NCI-H146 treated with DMSO at 0.1 percent for 48 hours (cell line): Measurements from ENCODE around the gene ZNF618.
"Not testable (repeated sequence)": the region's sequence is repeated elsewhere in the genome, so short reads cannot be mapped to it uniquely, and the experiment has no call there.

Source experiments
- DNase-seq: peaks from one replicate; lab custom pipeline; 2025; ENCODE audit not compliant: unreplicated experiment; lab: John Stamatoyannopoulos, UW

The ZNF618 gene

DNA sequence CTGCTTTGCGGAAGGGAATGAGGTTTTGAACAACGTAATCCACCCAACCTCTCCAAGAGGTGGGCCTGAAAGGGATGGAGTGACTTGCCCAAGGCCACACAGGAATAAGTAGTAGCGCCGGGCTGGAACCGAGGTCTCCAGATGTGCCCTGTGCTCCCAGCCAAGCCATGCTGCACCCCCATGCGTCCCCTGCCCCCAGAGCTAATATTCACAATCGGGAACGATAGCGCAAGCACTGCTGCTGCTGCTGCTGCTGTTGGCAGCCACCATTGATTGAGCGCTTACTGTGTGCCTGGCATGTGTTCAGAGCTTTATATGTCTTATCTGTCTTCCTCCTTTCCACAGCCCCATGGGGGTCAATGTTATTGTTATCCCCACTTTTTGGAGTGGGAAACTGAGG is 158.1 kb downstream of the ZNF618 start:
- DNase-seq = no peak

- DNase-seq = no peak
Observed at GRCh38 chr9:114034661-114035062, 158.6 kb downstream of the ZNF618 start.

GRCh38 chr9:114035221-114035844 is 159.2 kb downstream of the ZNF618 start:
- no peak for DNase-seq

DNA sequence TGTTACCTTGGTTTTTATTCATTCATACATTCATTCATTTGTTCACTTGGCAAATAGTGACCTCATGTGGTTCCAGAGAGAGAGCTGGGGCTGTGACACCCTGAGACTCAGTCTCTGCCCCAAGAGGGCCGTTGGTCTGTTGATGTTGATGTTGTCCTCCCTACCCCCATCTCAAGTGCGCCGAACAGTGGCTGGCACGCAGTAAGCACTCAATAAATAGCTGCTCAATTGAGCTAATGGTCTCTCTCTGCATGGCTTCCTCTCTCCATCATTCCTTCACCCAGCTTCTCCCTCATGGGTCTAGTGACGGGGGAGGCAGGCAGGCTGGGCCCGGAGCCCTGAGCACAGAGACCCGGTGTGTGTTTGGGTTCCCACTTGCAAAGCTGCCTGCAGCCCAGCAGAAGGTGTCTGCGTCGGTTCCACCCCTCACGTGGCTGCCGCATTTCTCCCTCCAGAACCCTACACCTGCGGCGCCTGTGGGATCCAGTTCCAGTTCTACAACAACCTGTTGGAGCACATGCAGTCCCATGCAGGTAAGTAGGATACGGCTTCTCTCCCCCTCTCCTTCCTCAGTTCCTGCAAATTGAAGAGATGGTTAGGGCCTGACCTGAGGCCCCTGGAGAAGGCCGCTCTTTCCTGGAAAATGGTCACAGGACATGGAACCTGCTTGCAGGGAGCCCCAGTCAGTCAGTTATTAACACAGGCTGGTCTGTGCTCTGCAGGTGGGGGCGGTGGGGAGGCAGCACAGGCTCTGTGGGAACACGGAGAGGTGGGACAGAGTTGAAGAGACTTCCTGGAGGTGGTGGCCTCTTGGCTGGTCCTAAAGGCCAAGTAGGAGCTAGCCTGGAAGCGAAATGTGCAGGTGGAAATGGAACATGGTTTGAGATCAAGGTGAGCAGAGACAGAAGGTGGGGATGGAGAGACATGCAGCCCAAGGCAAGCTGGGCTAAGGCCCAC is 160.0 kb downstream of the ZNF618 start:
- no peak for DNase-seq

DNA sequence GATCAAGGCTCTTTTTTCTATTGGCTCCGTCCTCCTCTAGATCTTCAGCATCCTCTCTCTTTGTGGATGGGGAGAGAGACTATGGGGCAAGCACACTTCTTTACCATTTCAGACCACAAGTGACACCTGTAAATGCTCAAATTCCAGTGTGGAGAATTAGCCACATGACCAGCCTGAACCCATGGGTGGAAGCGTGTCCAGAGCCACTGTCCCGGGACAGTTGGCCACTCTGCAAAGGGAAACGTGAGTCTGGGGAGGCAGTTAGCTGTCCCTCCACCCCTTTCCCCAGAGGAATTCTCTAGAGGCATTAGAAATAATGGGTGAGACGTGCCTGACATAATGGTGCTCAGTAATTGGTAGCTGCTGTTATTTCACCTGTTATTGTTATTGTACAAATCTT is 161.1 kb downstream of the ZNF618 start:
- no peak for DNase-seq

DNA sequence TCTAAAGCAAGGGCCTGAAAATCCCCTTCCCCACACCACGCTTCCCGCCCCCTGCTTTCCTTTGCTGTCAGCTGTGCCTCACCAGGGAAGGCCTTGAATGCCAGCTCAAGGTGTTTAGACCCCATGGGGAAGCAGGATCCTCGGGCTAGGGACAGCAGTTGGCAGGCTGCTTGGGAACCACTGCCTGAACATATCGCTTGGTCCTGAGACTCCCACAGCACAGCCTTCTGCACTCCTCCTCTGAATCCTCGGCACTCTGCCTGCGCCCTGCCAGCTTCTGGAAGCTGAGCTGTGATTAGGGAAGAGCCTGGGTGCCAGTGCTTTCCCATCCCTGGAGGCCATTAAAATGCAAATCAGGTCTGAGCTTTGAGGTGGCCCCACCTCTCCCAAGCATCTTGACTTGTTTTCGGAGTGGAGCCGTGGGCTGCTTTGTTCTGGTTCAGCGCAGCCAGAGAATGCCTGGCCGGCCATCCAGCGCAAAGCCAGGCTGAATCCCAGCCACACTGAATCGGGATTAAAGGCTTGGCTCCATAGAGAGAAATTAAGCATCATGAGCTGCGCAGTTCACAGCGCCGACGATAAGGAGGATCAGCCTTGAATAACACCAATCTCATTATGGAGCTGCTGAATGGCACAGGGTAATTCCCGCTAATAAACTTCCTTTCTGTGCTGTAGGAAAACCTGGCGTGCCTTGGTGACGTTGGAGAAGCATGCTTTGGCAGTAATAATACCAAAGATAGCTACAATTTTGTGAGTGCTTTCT is 162.0 kb downstream of the ZNF618 start:
- DNase-seq = no peak

DNA sequence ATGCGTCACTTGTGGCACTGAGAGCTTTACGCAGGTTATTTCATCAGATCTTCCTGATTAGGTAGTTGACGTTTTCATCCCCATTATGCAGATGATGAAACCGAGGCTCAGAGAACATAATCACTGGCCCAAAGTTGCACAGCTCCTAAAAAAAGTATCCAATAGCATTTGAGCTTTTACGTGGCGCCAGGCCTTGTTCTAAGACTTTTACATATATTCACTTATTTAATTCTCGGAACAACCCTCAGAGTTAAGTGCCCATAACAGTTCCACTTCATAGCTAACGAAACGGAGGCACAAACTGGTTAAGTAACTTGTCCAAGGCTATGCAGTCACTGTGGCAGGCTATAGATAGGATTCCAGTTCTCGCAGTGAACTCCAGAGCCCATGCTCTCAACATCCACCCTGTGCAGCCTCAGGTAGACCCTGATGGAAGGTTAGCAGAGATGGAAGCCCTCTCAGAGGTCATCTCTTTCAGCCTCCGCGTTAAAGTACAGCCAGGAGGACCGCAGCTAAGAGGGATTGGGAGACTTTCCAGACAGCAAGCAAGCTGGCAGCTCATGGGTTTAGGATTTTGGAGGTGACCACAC is 162.7 kb downstream of the ZNF618 start:
- DNase-seq = no peak

DNA sequence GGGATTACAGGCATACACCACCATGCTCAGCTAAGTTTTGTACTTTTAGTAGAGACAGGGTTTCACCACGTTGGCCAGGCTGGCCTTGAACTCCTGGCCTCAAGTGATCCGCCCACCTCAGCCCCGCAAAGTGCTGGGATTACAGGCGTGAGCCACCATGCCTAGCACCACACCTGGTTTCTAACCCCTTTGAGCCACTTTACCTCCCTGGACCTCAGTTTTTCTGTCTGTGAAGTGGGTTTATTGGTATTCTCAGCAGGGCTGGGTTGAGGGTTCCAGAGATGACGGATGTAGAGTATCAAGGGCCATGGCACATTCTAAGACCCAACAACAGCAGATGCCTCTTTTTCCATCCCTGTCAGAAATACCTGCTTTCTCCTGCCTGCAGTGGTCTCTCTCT is 163.4 kb downstream of the ZNF618 start:
- no peak for DNase-seq

DNA sequence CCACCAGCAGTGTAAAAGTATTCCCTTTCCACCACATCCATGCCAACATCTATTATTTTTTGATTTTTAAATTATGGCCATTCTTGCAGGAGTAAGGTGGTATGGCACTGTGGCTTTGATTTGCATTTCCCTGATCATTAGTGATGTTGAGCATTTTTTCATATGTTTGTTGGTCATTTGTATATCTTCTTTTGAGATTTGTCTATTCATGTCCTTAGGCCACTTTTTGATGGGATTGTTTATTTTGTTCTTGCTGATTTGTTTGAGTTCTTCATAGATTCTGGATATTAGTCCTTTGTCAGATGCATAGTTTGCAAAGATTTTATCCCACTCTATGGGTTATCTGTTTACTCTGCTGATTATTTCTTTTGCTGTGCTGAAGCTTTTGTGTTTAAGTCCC is 167.6 kb downstream of the ZNF618 start:
- DNase-seq = not testable (repeated sequence)

DNA sequence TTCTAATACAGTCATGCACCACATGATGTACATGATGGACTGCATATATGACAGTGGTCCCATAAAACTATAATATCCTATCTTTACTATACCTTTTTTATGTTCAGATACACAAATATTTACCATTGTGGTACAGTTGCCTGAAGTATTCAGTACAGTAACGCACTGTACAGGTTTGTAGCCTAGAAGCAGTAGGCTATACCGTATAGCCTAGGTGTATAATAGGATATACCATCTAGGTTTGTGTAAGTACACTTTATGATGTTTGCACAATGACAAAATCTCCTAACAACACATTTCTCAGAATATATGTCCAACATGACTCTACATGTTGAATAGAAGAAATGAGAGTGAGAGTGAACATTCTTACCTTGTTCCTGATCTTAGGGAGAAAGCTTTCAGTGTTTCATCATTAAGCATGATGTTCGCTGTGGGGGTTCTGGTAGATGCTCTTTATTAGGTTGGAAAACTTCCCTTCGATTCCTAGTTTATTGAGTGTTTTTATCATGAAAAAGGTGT is 170.2 kb downstream of the ZNF618 start:
- no peak for DNase-seq

DNA sequence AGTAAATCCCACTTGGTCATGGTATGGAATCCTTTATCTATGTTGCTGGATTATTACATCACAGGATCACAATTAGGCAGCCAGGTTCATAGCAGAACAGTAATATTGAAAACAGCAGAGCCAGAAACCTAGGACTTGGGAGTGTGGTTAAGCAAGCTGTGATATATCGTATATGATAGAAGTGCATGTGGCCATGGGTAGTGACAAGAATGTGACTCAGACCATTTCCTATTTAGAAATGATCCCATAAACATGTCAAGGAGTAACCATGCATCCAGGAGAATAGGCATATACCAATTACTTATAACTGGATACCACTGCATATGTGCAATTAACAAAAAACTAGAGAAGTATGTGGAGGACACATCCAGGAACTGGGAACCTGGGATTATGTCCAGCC is 170.8 kb downstream of the ZNF618 start:
- DNase-seq = no peak

DNA sequence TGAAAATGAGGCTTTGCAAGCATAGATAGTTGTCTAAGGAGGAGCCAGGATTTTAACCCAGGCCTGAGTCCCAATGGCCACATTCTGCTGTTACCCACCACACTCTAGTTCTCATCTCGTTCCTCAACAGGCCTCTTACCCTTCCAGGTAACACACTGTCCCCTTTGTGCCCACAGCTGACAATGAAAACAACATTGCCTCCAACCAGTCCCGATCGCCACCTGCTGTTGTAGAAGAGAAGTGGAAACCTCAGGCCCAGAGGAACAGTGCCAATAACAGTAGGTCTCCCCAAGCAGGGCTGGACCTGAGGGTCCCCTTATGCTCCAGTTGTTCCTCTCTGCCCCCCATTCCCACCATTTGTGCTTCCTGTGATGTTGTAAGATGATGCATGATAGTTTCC is 171.6 kb downstream of the ZNF618 start:
- no peak for DNase-seq

DNA sequence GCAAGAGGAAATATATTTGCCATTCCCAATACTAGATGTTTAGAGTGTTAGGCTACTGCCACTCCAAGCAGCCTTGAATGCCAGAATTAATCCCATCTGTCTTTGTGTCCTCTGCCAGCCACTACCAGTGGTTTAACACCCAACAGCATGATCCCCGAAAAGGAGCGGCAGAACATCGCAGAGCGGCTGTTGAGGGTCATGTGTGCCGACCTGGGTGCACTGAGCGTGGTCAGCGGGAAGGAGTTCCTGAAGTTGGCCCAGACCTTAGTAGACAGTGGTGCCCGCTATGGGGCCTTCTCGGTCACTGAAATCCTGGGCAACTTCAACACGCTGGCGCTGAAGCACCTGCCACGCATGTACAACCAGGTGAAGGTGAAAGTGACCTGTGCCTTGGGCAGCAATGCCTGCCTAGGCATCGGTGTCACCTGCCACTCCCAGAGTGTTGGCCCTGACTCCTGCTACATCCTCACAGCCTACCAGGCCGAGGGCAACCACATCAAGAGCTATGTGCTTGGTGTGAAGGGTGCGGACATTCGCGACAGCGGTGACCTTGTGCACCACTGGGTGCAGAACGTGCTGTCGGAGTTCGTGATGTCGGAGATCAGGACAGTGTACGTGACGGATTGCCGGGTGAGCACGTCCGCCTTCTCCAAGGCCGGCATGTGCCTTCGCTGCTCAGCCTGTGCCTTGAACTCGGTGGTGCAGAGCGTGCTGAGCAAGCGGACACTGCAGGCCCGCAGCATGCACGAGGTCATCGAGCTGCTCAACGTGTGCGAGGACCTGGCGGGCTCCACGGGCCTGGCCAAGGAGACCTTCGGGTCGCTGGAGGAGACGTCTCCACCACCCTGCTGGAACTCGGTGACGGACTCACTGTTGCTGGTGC is 172.7 kb downstream of the ZNF618 start:
- no peak for DNase-seq

GRCh38 chr9:114049441-114050225 is 173.5 kb downstream of the ZNF618 start:
- DNase-seq = no peak

DNA sequence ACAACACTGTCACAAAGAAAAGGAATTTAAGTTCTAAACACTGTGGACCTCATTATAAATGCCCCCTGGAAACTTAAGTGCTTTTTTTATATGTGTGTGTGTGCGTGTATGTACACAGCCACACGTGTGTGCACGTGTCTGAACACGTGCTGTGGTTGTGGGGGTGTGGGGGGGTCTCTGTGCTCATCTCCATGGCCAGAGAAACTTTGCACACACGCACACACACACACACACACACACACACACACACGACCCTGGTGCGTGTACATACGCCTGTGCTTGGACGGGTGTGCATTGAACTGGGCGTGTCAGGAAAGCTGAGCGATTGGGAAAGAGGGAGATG is 174.1 kb downstream of the ZNF618 start:
- no peak for DNase-seq

GRCh38 chr9:114050646-114051045 is 174.5 kb downstream of the ZNF618 start:
- DNase-seq = no peak

GRCh38 chr9:114051281-114051680 is 175.2 kb downstream of the ZNF618 start:
- no peak for DNase-seq

DNA sequence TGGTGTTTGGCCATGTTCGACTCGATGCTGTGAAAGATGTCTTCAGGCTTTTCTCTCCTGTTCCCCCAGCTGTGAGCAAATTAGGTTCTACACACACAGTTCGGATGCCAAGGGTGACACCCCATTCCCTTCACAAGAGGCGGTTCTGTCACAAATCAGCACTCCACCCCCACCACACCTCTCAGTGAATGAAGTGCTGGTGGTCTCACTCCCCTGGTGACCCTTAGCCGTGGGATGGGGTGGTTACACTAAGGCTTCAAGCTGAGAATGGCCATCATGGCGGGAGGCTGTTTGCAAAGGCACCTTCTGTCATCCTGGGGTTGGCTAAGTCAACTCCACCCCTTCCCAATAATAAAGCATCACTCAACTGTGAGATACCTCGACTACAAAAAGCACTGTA is 175.6 kb downstream of the ZNF618 start:
- DNase-seq = no peak

DNA sequence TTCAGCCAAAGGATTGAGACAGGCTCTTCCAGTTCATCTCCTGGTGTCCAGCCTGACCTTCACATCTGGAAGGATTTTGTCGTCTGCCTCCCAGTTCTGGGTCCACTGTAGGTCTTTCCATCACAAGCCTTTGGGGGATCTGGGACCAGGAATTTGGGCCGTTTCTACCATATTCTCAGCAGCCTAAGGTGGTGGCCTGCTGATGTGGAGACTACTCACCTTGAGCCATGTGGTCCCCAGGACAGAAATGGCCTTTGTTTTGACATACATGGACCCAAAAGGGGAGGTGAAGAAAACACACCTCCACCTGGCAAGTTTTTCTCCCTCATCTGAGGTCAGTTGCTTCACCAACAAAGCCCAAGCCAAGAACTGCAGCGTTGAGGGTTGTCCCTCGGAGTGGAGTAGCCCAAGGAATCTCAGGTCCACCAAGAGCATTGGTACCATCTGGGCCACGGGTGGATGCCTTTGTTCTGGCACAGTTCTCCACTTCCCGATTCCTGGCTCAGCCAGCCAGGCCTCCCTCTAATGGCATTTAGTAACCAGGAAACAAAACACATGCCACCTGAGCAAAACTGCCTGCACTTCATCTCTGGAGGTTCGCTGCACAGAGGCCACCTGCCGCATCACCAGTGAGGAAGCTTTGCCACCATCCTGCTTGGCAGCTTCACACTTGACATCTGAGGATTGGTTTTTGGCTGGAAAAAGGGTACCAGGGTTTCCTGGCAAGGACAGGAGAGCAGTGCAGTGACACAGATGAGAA is 177.3 kb downstream of the ZNF618 start:
- no peak for DNase-seq
